ENCODE results near the gene ABHD17A. TPM values are rescaled to one million over a fixed set of nuclear protein-coding genes. Genes with fewer than 3 reads are reported as not detected.

Gene ABHD17A
- total RNA-seq, 1 donor from 2014 or later, result 76.4 TPM

GRCh38 chr19:1847348-1847683 lies 38.0 kb downstream of the ABHD17A start:
- H3K4me1 ChIP-seq, result peaks cover 58% of the 10 kb centered on the region
- DNase-seq (no peak), ATAC-seq (no peak)
- intact Hi-C loops (cut with DNase I), result no loop called here
- no peak for TF ChIP-seq CTCF (IDR thresholded peaks at IDR 0.05)
- peak overlapping the region; percentile 99 for H3K27ac ChIP-seq
- H3K4me3 ChIP-seq, result peak overlapping the region; percentile 90
- no peaks in the 10 kb centered on the region for H3K27me3 ChIP-seq (ENCODE audit: low read depth)
- H3K9me3 ChIP-seq, result no peaks in the 10 kb centered on the region
- H3K36me3 ChIP-seq, result peaks cover 11% of the 10 kb centered on the region

- Histone ChIP-seq H3K27ac (peak overlapping the region; percentile 99), H3K4me3 (peak overlapping the region; percentile 90), H3K36me3 (peaks cover 11% of the 10 kb centered on the region), H3K4me1 (peaks cover 59% of the 10 kb centered on the region), H3K27me3 (ENCODE audit: low read depth) (no peaks in the 10 kb centered on the region), H3K9me3 (no peaks in the 10 kb centered on the region)
- intact Hi-C loops (cut with DNase I), result no loop called here
- no peak for ATAC-seq
- no peak for TF ChIP-seq CTCF (IDR thresholded peaks at IDR 0.05)
- no peak for DNase-seq
Observed at GRCh38 chr19:1846517-1847204, 38.6 kb downstream of the ABHD17A start.

DNA sequence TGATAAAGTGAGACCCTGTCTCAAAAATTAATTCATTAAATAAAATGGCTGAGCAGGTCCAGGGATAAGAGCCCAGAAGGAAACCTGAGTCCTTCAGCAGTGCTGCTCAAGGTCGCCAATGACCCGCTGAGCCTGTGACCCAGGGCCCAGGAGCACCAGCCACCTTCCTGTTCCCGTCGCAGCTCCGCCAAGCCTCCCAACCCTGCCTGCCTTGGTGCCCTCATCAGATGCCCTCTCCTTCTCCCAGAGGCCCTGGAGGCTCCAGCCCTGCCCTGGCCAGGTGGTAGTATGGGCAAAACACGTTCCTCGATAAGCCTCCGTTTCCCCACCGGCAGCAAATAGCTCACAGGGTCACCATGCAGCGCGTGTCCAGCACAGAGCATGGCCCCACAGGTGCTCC lies 39.7 kb downstream of the ABHD17A start:
- no peak for ATAC-seq
- Histone ChIP-seq H3K27ac (no peak overlapping the region), H3K4me3 (peak overlapping the region; percentile 90), H3K9me3 (no peaks in the 10 kb centered on the region), H3K36me3 (peaks cover 11% of the 10 kb centered on the region), H3K4me1 (peaks cover 69% of the 10 kb centered on the region), H3K27me3 (ENCODE audit: low read depth) (no peaks in the 10 kb centered on the region)
- intact Hi-C loops (cut with DNase I), result no loop called here
- DNase-seq, result no peak
- TF ChIP-seq CTCF (IDR thresholded peaks at IDR 0.05), result no peak

- Histone ChIP-seq H3K4me1 (peaks cover 73% of the 10 kb centered on the region), H3K27ac (no peak overlapping the region), H3K9me3 (no peaks in the 10 kb centered on the region), H3K36me3 (peaks cover 11% of the 10 kb centered on the region), H3K4me3 (no peak overlapping the region), H3K27me3 (ENCODE audit: low read depth) (no peaks in the 10 kb centered on the region)
- DNase-seq (no peak), ATAC-seq (no peak)
- no peak for TF ChIP-seq CTCF (IDR thresholded peaks at IDR 0.05)
- intact Hi-C loops (cut with DNase I), result no loop called here
Observed at GRCh38 chr19:1845125-1845515, 40.2 kb downstream of the ABHD17A start.

DNA sequence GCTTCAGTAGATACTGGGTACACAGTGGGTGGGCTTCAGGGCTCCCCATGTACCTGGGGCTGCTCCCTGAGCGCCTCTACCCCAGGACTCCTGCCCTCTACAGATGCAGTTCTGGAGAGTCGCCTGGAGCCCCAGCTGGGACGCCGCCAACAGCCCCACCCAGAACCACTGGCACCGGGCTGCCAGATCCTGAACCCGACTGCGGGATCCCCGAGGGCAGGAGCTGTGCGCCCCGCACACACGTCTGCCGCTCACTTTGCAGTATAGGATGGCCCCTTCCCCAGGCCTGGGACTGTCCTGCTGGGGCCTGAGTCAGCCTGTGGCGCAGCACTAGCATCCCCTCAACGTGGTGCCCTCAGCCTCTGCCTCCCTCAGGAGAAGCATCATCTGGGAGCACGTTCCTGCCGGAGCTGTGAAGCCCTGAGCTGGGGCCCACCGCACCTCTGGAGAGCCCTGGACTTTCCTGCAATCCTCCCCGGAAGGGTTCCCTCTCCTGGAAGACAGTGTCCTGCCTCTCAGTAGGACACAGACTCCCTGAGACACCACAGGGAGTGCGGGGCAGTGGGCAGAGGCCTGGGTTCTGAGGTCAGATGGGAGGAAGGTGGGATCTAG lies 40.7 kb downstream of the ABHD17A start:
- intact Hi-C loops (cut with DNase I), result no loop called here
- TF ChIP-seq CTCF (IDR thresholded peaks at IDR 0.05), result no peak
- H3K27ac ChIP-seq, result peak overlapping the region; percentile 11
- DNase-seq (no peak), ATAC-seq (no peak)
- H3K4me3 ChIP-seq, result no peak overlapping the region
- H3K36me3 ChIP-seq, result peaks cover 16% of the 10 kb centered on the region
- no peaks in the 10 kb centered on the region for H3K9me3 ChIP-seq
- H3K27me3 ChIP-seq (ENCODE audit: low read depth), result no peaks in the 10 kb centered on the region
- H3K4me1 ChIP-seq, result peaks cover 78% of the 10 kb centered on the region

Measured in lower lobe of right lung (tissue), 2 donors.